K562 (cell line): ENCODE results near the gene FASTK. TPM values are rescaled to one million over a fixed set of nuclear protein-coding genes. Genes with fewer than 3 reads are reported as not detected.

Experiments used
- CREM ChIP-seq: IDR thresholded peaks from 2 replicates; pipeline ENCODE4 v1.6.1; 2014; ENCODE audit warnings: antibody characterized with exemption, low read depth
- GTF2F1 ChIP-seq: IDR thresholded peaks from 2 replicates; pipeline ENCODE4 v1.6.1; 2011; ENCODE audit warnings: low read depth, low read length, improper control_type of control experiment
- HEY1 ChIP-seq: fragments of 250-450 bp; sonication (Bioruptor Pico); IDR thresholded peaks from 2 replicates; pipeline ENCODE4 v1.5.0; 2020; ENCODE audit warnings: mild to moderate bottlenecking, moderate library complexity, borderline replicate concordance
- KAT7 ChIP-seq: sonication (generic); formaldehyde crosslinking; IDR thresholded peaks from 2 replicates; pipeline ENCODE4 v1.8.0; 2022; ENCODE audit warnings: missing genetic modification reagents, mild to moderate bottlenecking, borderline replicate concordance
- KAT8 ChIP-seq: fragments of 450-650 bp; IDR thresholded peaks from 2 replicates; pipeline ENCODE4 v1.6.1; 2016; ENCODE audit warnings: low read depth, mild to moderate bottlenecking
- MXI1 ChIP-seq: IDR thresholded peaks from 2 replicates; pipeline ENCODE4 v1.6.1; 2011; ENCODE audit warnings: low read depth, mild to moderate bottlenecking, improper control_type of control experiment, low read length
- OTX1 ChIP-seq: fragments of 450-650 bp; formaldehyde crosslinking; IDR thresholded peaks from 2 replicates; pipeline ENCODE4 v1.4.0; 2022; ENCODE audit warnings: mild to moderate bottlenecking
- PML ChIP-seq: IDR thresholded peaks from 2 replicates; pipeline ENCODE4 v1.6.1; 2012; ENCODE audit warnings: low read length, inconsistent platforms
- RAD21 ChIP-seq, 2 experiments: fragments of 250-450 bp in 1 of 2; fragments of 450-650 bp in 1 of 2; sonication (Bioruptor Pico) in 1 of 2; formaldehyde crosslinking in 1 of 2; IDR thresholded peaks in 1 of 2; conservative IDR thresholded peaks in 1 of 2; 2 replicates each; pipeline versions ENCODE4 v1.4.0 to v1.8.0; 2020 to 2022; ENCODE audit warnings: mild to moderate bottlenecking in 2 of 2, moderate library complexity in 1 of 2
- TBL1XR1 ChIP-seq, 2 experiments: IDR thresholded peaks; 2 replicates each; pipeline ENCODE4 v1.6.1; 2012; ENCODE audit warnings: improper control_type of control experiment in 2 of 2, low read length in 2 of 2, mild to moderate bottlenecking in 1 of 2
- ZEB2 ChIP-seq: fragments of 450-650 bp; IDR thresholded peaks from 2 replicates; pipeline ENCODE4 v1.6.1; 2016
- ZNF23 ChIP-seq: fragments of 250-450 bp; sonication (Bioruptor Pico); IDR thresholded peaks from 2 replicates; pipeline ENCODE4 v1.4.0; 2020; ENCODE audit warnings: mild to moderate bottlenecking
- ZNF253 ChIP-seq: fragments of 250-450 bp; sonication (Bioruptor Pico); conservative IDR thresholded peaks from 2 replicates; pipeline ENCODE4 v1.6.1; 2021; ENCODE audit warnings: mild to moderate bottlenecking
- ZNF347 ChIP-seq: fragments of 450-650 bp; formaldehyde crosslinking; IDR thresholded peaks from 2 replicates; pipeline ENCODE4 v1.4.0; 2020; ENCODE audit warnings: low read depth, mild to moderate bottlenecking, moderate library complexity
- ZNF431 ChIP-seq: sonication (generic); formaldehyde crosslinking; IDR thresholded peaks from 2 replicates; pipeline ENCODE4 v1.8.0; 2022; ENCODE audit warnings: mild to moderate bottlenecking, missing genetic modification reagents
- polyA plus RNA-seq, 8 experiments: library from polyadenylated mRNA; depleted of rRNA in 4 of 8; stranded (reverse) in 5 of 8; unstranded in 3 of 8; fragments of >200 nt; fragmentation: Nextera tagmentation in 2 of 8; fragmentation: Illumina TruSeq in 1 of 8; extraction: Ambion mirVana in 2 of 8; extraction: Trizol in 1 of 8; gene quantifications; 2 replicates each; pipeline versions ENCODE4 v1.2.1 to v1.2.3, GENCODE V29; 2011 to 2014; ENCODE audit warnings: inconsistent platforms in 1 of 8, missing spikeins in 1 of 8
- total RNA-seq, 7 experiments: library from RNA; depleted of rRNA in 6 of 7; stranded (reverse); fragments of >200 nt in 6 of 7; fragmentation: Illumina TruSeq in 2 of 7; extraction: Trizol in 2 of 7; gene quantifications; 2 replicates each; pipeline versions ENCODE4 v1.2.1 to v1.2.3, GENCODE V29; 2011 to 2021; ENCODE audit warnings: low replicate concordance in 1 of 7
- TF ChIP-seq, protein P1 (sequence below): sonication (generic); formaldehyde crosslinking; IDR thresholded peaks from 2 replicates; pipeline ENCODE4 v1.8.0; 2022; ENCODE audit warnings: mild to moderate bottlenecking, missing genetic modification reagents, borderline replicate concordance
- TF ChIP-seq, protein P2 (sequence below), 2 experiments: fragments of 450-650 bp in 1 of 2; sonication (generic) in 1 of 2; formaldehyde crosslinking in 1 of 2; IDR thresholded peaks; 2 replicates each; pipeline versions ENCODE4 v1.7.1 to v1.9.0; 2016 to 2022; ENCODE audit warnings: inconsistent platforms in 1 of 2, mild to moderate bottlenecking in 1 of 2, missing genetic modification reagents in 1 of 2

FASTK gene
- total and polyA plus RNA-seq, 9 of the 15 experiments (the other 6 are each of a cell fraction or from before 2014, with no cell fraction given), result 0.51 to 150 (median 48.2) TPM

DNA sequence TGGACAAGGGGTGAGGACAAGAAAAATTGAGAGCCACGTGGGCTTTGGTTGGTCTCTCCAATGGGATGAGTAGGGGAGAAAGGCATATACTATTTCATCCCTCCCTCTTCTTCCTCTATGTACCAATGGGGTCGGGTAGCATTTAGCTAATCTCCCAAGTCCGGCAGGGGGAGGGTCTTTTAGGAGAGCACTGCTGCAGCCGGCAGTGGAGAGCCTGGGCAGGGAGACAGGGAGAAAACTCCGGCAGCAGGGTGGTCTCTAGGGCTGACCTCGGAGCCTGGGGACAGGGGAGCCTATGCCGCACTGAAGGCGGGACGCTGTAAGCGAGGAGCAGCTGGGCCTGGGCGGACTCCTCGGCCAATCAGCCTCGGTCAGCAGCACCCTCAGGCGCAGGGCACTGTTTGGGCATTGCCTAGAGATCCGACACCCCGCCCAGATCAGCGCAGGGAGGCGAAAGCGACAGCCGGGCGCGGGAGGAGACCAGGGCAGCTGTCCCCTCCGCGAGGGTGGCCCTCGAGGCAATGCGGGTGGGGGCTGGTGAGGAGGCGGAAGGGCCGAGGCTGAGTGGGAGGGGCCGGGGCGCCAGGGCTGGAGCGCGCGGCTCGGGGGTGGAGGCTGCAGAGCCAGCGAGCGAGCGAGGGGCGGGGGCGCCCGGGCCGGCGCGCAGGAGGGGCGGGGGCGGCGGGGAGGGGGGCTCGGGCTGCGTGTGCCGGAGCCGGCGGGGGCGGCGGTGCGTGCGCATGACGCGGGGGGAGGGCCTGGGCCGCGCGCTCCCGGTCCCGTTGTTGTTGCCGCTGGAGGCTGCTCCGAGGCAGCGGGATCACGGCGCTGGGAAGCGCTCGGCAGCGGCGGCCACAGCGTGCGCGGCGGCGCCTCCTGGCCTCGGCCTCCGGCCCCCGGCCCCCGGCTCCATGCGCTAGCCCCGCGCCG lies 5.3 kb upstream of the FASTK start, which contains the start of gene AGAP3 (continued):
- TF ChIP-seq, protein P1, sequence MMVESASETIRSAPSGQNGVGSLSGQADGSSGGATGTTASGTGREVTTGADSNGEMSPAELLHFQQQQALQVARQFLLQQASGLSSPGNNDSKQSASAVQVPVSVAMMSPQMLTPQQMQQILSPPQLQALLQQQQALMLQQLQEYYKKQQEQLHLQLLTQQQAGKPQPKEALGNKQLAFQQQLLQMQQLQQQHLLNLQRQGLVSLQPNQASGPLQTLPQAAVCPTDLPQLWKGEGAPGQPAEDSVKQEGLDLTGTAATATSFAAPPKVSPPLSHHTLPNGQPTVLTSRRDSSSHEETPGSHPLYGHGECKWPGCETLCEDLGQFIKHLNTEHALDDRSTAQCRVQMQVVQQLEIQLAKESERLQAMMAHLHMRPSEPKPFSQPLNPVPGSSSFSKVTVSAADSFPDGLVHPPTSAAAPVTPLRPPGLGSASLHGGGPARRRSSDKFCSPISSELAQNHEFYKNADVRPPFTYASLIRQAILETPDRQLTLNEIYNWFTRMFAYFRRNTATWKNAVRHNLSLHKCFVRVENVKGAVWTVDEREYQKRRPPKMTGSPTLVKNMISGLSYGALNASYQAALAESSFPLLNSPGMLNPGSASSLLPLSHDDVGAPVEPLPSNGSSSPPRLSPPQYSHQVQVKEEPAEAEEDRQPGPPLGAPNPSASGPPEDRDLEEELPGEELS (CRISPR knock-in tag), result no peak
- TF ChIP-seq KAT7 (CRISPR knock-in tag) (no peak), ZNF23 (CRISPR knock-in tag) (no peak), RAD21 (CRISPR knock-in tag; conservative IDR thresholded peaks at IDR 0.05 in 1 of 2, IDR thresholded peaks at IDR 0.05 in 1 of 2) (no peak), MXI1 (no peak), TBL1XR1 (IDR thresholded peaks at IDR 0.05; ENCODE audit: low read length in 2 of 2) (no peak), OTX1 (CRISPR knock-in tag) (no peak), ZEB2 (no peak), GTF2F1 (no peak), KAT8 (no peak), CREM (peak; percentile 80), ZNF347 (CRISPR knock-in tag) (no peak), PML (peak; percentile 76), ZNF431 (CRISPR knock-in tag) (peak; percentile 48; the same call in 1 of the 2 replicates), ZNF253 (no peak), HEY1 (CRISPR knock-in tag) (no peak)
- TF ChIP-seq, protein P2, sequence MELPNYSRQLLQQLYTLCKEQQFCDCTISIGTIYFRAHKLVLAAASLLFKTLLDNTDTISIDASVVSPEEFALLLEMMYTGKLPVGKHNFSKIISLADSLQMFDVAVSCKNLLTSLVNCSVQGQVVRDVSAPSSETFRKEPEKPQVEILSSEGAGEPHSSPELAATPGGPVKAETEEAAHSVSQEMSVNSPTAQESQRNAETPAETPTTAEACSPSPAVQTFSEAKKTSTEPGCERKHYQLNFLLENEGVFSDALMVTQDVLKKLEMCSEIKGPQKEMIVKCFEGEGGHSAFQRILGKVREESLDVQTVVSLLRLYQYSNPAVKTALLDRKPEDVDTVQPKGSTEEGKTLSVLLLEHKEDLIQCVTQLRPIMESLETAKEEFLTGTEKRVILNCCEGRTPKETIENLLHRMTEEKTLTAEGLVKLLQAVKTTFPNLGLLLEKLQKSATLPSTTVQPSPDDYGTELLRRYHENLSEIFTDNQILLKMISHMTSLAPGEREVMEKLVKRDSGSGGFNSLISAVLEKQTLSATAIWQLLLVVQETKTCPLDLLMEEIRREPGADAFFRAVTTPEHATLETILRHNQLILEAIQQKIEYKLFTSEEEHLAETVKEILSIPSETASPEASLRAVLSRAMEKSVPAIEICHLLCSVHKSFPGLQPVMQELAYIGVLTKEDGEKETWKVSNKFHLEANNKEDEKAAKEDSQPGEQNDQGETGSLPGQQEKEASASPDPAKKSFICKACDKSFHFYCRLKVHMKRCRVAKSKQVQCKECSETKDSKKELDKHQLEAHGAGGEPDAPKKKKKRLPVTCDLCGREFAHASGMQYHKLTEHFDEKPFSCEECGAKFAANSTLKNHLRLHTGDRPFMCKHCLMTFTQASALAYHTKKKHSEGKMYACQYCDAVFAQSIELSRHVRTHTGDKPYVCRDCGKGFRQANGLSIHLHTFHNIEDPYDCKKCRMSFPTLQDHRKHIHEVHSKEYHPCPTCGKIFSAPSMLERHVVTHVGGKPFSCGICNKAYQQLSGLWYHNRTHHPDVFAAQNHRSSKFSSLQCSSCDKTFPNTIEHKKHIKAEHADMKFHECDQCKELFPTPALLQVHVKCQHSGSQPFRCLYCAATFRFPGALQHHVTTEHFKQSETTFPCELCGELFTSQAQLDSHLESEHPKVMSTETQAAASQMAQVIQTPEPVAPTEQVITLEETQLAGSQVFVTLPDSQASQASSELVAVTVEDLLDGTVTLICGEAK (IDR thresholded peaks at IDR 0.05), result peak; percentile 51
- TF ChIP-seq, protein P2 (CRISPR knock-in tag; IDR thresholded peaks at IDR 0.05), result no peak
